Gastroesophageal sphincter (tissue), 4 donors: ENCODE data around the gene ZNF254. TPM values are rescaled to one million over a fixed set of nuclear protein-coding genes. Genes with fewer than 3 reads are reported as not detected.
"Not testable (repeated sequence)": the region's sequence is repeated elsewhere in the genome, so short reads cannot be mapped to it uniquely, and the experiment has no call there.

Experiments used
- ATAC-seq: fragments of 150-250 bp; one replicate; pipeline ENCODE4 v1.9.1; 2016; ENCODE audit warnings: mild to moderate bottlenecking, moderate library complexity
- H3K27ac ChIP-seq, 4 donors: fragments of 200-600 bp; sonication (generic) in 3 of 4; 1 replicate in 3 of 4; 2 replicates in 1 of 4; pipeline ENCODE4 v1.5.1; 2016 to 2019
- H3K27me3 ChIP-seq: fragments of 200-600 bp; sonication (generic); one replicate; pipeline ENCODE4 v1.5.1; 2019
- H3K36me3 ChIP-seq, 2 donors: fragments of 200-600 bp; sonication (generic); one replicate each; pipeline ENCODE4 v1.5.1; 2019; ENCODE audit warnings: control low read depth in 1 of 2
- H3K4me1 ChIP-seq, 3 donors: fragments of 200-600 bp; sonication (generic); 1 replicate in 2 of 3; 2 replicates in 1 of 3; pipeline ENCODE4 v1.5.1; 2016 to 2019; ENCODE audit warnings: control low read depth in 2 of 3
- H3K4me3 ChIP-seq, 2 donors: fragments of 200-600 bp; sonication (generic); one replicate each; pipeline ENCODE4 v1.5.1; 2019; ENCODE audit warnings: mild to moderate bottlenecking in 1 of 2, moderate library complexity in 1 of 2
- H3K9me3 ChIP-seq, 3 donors: fragments of 200-600 bp; sonication (generic); one replicate each; pipeline ENCODE4 v1.5.1; 2017 to 2019; ENCODE audit warnings: control low read depth in 2 of 3
- EP300 ChIP-seq: sonication (generic); formaldehyde crosslinking; IDR thresholded peaks from one replicate; pipeline ENCODE4 v1.6.1; 2017; ENCODE audit warnings: antibody characterized with exemption, mild to moderate bottlenecking
- POLR2A ChIP-seq, 2 donors: fragments of 450-650 bp; IDR thresholded peaks; one replicate each; pipeline ENCODE4 v1.6.1; 2017; ENCODE audit warnings: antibody characterized with exemption in 2 of 2, mild to moderate bottlenecking in 2 of 2, moderate library complexity in 1 of 2
- POLR2AphosphoS5 ChIP-seq: sonication (generic); formaldehyde crosslinking; IDR thresholded peaks from one replicate; pipeline ENCODE4 v1.6.1; 2017; ENCODE audit warnings: antibody characterized with exemption
- WGBS, 2 donors: methylation state at CpG; one replicate each; pipeline ENCODE4 v1.1.5; 2018; ENCODE audit warnings: low coverage in 1 of 2; 5-methylcytosine and 5-hydroxymethylcytosine counted together
- total RNA-seq, 4 donors: library from RNA; depleted of rRNA; stranded (reverse); fragments of >200 nt; gene quantifications; one replicate each; pipeline ENCODE4 v1.1.0, GENCODE V29; 2016
- TF ChIP-seq, protein P1 (sequence below), 4 experiments: fragments of 200-600 bp in 2 of 4; fragments of 450-650 bp in 2 of 4; sonication (generic) in 1 of 4; IDR thresholded peaks; one replicate each; pipeline ENCODE4 v1.5.1; 2017 to 2019; ENCODE audit warnings: antibody characterized with exemption in 4 of 4, mild to moderate bottlenecking in 2 of 4, moderate library complexity in 2 of 4

The ZNF254 gene
- total RNA-seq, 4 donors from 2014 or later, result 10.0 to 22.6 (median 13.5) TPM

DNA sequence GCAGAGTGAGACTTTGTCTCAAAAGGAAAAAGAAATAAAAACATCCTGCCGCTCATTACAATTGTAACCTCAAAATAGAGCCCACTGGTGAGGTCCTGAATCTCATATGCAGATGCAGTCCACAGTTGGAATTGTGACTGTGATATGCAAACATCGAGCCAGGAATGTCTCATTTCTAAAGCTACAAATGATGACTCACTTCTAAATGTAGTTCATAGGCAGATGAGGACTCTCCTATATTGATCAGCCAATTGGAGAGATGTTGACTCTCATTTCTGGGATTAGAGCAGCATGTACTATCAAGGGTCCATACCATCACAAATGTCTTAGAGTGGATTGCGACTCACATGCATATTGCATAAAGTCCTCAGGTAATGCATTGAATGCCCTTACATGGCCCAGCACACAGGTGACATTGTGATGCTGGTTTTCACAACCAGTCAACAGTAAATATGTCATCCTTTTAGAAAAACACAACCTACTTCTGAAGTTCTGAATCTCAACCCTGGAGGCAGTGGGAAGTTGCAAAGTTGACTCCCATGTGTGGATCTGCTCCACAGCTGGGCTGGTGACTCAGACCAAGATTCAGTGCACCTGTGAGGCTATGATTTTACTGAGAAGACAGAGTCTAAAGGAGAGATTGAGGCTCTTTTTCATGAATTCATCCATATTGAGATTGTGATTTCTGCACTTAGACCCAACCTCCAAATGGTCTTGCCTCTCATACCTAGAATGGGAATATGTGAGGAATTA lies 16.9 kb upstream of the ZNF254 start:
- Histone ChIP-seq H3K4me1 (no peaks in the 10 kb centered on the region), H3K9me3 (no peaks in the 10 kb centered on the region), H3K4me3 (no peak overlapping the region), H3K27ac (no peak overlapping the region), H3K27me3 (no peaks in the 10 kb centered on the region), H3K36me3 (peaks cover 0 to 88% of the 10 kb centered on the region in 2 donors)
- WGBS, 2 donors, result 93 to 100% methylated on average over 2 of the region's 3 CpGs
- TF ChIP-seq POLR2A (IDR thresholded peaks at IDR 0.05), result no peak
- TF ChIP-seq, protein P1, sequence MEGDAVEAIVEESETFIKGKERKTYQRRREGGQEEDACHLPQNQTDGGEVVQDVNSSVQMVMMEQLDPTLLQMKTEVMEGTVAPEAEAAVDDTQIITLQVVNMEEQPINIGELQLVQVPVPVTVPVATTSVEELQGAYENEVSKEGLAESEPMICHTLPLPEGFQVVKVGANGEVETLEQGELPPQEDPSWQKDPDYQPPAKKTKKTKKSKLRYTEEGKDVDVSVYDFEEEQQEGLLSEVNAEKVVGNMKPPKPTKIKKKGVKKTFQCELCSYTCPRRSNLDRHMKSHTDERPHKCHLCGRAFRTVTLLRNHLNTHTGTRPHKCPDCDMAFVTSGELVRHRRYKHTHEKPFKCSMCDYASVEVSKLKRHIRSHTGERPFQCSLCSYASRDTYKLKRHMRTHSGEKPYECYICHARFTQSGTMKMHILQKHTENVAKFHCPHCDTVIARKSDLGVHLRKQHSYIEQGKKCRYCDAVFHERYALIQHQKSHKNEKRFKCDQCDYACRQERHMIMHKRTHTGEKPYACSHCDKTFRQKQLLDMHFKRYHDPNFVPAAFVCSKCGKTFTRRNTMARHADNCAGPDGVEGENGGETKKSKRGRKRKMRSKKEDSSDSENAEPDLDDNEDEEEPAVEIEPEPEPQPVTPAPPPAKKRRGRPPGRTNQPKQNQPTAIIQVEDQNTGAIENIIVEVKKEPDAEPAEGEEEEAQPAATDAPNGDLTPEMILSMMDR (IDR thresholded peaks at IDR 0.05), result no peak
- no peak for TF ChIP-seq EP300
- no peak for TF ChIP-seq POLR2AphosphoS5
- no peak for ATAC-seq

DNA sequence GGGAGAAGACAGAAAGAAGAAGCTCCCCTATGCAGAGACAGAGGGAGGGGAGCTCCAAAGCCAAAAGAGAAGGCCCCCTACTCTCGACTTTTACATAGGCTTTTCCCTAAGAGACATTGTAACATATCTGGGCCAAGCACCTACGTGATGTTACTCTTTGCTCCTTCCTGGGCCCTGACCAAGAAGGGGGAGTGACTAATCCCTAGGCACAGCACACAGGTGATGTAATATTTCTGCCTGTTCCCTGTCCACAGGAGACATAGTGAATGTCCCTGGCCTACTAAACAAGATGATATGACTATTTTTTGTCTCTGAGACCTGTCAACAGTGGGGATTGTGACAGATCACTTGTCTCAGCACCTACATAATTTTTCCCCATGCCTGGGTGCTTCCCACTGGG lies 15.9 kb upstream of the ZNF254 start:
- no peak overlapping the region for H3K4me3 ChIP-seq
- 87 to 90% methylated on average over 2 of the region's 2 CpGs for WGBS, 2 donors
- no peaks in the 10 kb centered on the region for H3K9me3 ChIP-seq
- peaks cover 0 to 86% of the 10 kb centered on the region in 2 donors for H3K36me3 ChIP-seq
- H3K4me1 ChIP-seq, result no peaks in the 10 kb centered on the region
- no peaks in the 10 kb centered on the region for H3K27me3 ChIP-seq
- ATAC-seq, result no peak
- no peak for TF ChIP-seq POLR2A (IDR thresholded peaks at IDR 0.05)
- H3K27ac ChIP-seq, result no peak overlapping the region

DNA sequence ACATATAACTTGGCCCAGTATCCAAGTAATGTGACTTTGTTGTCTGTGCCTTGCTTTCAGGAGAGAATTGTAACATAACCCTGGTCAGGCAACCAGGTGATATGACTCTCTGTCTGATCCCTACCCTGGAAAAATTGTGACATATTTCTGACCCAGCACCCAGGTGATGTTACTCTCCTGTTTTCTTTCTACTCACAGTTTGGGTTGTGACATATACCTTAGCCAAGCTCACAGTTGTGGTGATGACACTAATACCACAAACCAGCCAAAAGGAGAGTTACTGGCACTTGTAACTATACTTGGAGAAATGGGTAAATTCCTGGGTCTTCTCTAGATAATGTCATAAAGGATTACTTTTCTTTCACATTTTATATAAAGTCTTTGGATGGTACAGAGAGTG lies 14.3 kb upstream of the ZNF254 start:
- no peak for ATAC-seq
- TF ChIP-seq POLR2AphosphoS5 (no peak), EP300 (no peak), POLR2A (IDR thresholded peaks at IDR 0.05) (no peak)
- TF ChIP-seq, protein P1 (IDR thresholded peaks at IDR 0.05), result no peak
- no peaks in the 10 kb centered on the region for H3K27me3 ChIP-seq
- H3K27ac ChIP-seq, result no peak overlapping the region
- H3K4me3 ChIP-seq, result no peak overlapping the region
- no peaks in the 10 kb centered on the region for H3K9me3 ChIP-seq
- H3K36me3 ChIP-seq, result peaks cover 0 to 82% of the 10 kb centered on the region in 2 donors
- no peaks in the 10 kb centered on the region for H3K4me1 ChIP-seq

DNA sequence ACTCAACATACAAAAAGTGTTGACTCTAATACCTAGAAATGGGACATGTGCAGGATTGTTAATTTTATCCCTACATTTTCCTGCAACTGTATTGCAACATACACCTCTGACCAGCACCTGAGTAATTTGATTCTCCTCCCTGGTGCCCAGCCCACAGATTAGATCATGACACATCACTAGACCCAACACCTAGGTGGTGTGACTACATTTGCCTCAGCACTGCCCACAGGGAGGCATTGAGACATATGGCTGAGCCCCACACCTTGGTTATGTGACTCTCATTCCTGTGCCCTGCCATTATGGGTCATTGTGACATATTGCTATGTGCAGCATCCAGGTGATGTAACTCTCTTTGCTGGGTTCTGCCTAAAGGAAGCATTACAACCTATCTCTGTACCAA lies 13.2 kb upstream of the ZNF254 start:
- Histone ChIP-seq H3K36me3 (peaks cover 0 to 75% of the 10 kb centered on the region in 2 donors), H3K9me3 (no peaks in the 10 kb centered on the region), H3K27ac (no peak overlapping the region), H3K4me3 (no peak overlapping the region), H3K27me3 (no peaks in the 10 kb centered on the region), H3K4me1 (no peaks in the 10 kb centered on the region)
- ATAC-seq, result no peak
- TF ChIP-seq EP300, result no peak
- TF ChIP-seq POLR2AphosphoS5, result no peak
- TF ChIP-seq, protein P1 (IDR thresholded peaks at IDR 0.05), result no peak
- no peak for TF ChIP-seq POLR2A (IDR thresholded peaks at IDR 0.05)

DNA sequence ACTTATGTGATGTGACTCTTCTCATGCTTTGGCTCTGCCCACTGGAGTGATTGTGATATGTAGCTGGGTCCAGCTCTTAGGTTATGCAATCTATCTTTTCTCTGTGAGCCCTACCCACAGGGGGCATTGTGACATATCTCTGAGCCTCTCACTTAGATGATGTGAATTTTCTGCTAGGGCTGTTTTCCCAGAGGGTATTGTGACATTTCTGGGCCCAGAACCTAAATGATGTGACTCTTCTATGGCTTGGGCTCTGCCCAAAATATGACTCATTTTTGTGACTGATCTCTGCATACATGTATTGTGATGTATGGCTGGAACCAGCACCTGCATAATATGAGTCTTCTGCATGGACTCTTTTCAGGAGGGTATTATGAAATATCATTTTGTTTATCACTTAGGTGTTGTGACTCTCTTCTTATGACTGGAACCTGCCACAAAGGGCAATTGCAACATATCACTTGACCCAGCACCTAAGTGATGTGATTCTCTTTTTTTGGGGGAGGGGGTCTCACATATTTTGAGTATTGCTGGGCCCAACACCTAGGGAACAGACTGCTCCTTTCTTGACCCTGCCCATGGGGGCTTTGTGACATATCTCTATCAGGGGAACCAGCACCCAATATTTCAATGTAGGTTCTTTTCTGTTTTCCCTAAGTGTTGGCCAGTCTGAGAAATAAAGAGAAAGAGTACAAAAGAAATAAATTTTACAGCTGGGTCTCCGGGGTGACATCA lies 12.1 kb upstream of the ZNF254 start:
- Histone ChIP-seq H3K27me3 (no peaks in the 10 kb centered on the region), H3K4me3 (no peak overlapping the region), H3K4me1 (no peaks in the 10 kb centered on the region), H3K9me3 (no peaks in the 10 kb centered on the region), H3K36me3 (peaks cover 0 to 76% of the 10 kb centered on the region in 2 donors), H3K27ac (no peak overlapping the region)
- TF ChIP-seq, protein P1 (IDR thresholded peaks at IDR 0.05), result no peak
- TF ChIP-seq POLR2A (IDR thresholded peaks at IDR 0.05), result no peak
- no peak for TF ChIP-seq POLR2AphosphoS5
- no peak for TF ChIP-seq EP300
- ATAC-seq, result no peak
- 78% methylated on average over 1 of the region's 1 CpG; no CpG with 5 or more reads in 1 of the 2 donors for WGBS, 2 donors

DNA sequence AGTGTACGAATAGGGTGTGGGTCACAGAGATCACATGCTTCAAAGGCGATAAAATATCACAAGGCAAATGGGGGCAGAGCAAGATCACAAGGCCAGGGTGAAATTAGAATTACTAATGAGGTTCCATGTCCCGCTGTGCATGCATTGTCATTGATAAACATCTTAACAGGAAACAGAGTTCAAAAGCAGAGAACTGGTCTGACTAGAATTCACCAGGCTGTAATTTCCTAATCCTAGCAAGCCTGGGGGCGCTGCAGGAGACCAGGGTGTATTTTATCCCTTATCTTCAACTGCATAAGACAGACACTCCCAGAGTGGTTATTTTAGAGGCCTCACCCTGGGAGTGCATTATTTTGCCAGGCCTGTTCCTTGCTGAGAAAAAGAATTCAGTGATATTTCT lies 11.5 kb upstream of the ZNF254 start:
- 78 to 90% methylated on average over 2 of the region's 4 CpGs for WGBS, 2 donors
- H3K36me3 ChIP-seq, result peaks cover 0 to 70% of the 10 kb centered on the region in 2 donors
- not testable (repeated sequence) for H3K4me3 ChIP-seq, ATAC-seq, H3K27me3 ChIP-seq, H3K27ac ChIP-seq, H3K9me3 ChIP-seq, H3K4me1 ChIP-seq
